H1 (cell line): ENCODE measurements around the gene NEDD4L. TPM values are rescaled to one million over a fixed set of nuclear protein-coding genes. Genes with fewer than 3 reads are reported as not detected.

Experiments
- BACH1 ChIP-seq: IDR thresholded peaks from 2 replicates; pipeline ENCODE4 v1.6.1; 2012; ENCODE audit warnings: low read length, improper control_type of control experiment
- BRCA1 ChIP-seq: IDR thresholded peaks from 2 replicates; pipeline ENCODE4 v1.6.1; 2012; ENCODE audit warnings: low read depth, low read length, improper control_type of control experiment
- CHD1 ChIP-seq: IDR thresholded peaks from 2 replicates; pipeline ENCODE4 v1.6.1; 2012; ENCODE audit warnings: low read depth, low read length, improper control_type of control experiment
- CHD7 ChIP-seq: fragments of 300-600 bp; sonication (generic); IDR thresholded peaks from 2 replicates; pipeline ENCODE4 v1.7.1; 2012; ENCODE audit warnings: low read length, moderate library complexity, mild to moderate bottlenecking, inconsistent platforms; ENCODE audit not compliant: insufficient replicate concordance
- FOSL1 ChIP-seq: IDR thresholded peaks from 2 replicates; pipeline ENCODE4 v1.6.1; 2011; ENCODE audit warnings: mild to moderate bottlenecking, low read depth, low read length, moderate library complexity; ENCODE audit not compliant: insufficient read depth
- HDAC2 ChIP-seq, 2 experiments: fragments of 300-600 bp in 1 of 2; sonication (generic) in 1 of 2; IDR thresholded peaks; 2 replicates each; pipeline ENCODE4 v1.6.1; 2011 to 2012; ENCODE audit warnings: low read depth in 2 of 2, low read length in 2 of 2, mild to moderate bottlenecking in 2 of 2, moderate library complexity in 2 of 2, borderline replicate concordance in 1 of 2, inconsistent platforms in 1 of 2
- HDAC6 ChIP-seq: IDR thresholded peaks from one replicate; pipeline ENCODE4 v1.7.1; 2012; ENCODE audit warnings: low read depth, mild to moderate bottlenecking, inconsistent platforms, low read length, moderate library complexity
- PHF8 ChIP-seq: fragments of 200-600 bp; sonication (generic); conservative IDR thresholded peaks from 2 replicates; pipeline ENCODE4 v1.7.1; 2012; ENCODE audit warnings: low read depth, mild to moderate bottlenecking, inconsistent platforms, low read length, moderate library complexity
- POLR2A ChIP-seq, 2 experiments: IDR thresholded peaks; 1 replicate in 1 of 2; 2 replicates in 1 of 2; pipeline ENCODE4 v1.6.1; 2011; ENCODE audit warnings: low read depth in 2 of 2, low read length in 2 of 2, mild to moderate bottlenecking in 2 of 2; ENCODE audit errors: control extremely low read depth in 1 of 2
- SIN3A ChIP-seq, 2 experiments: IDR thresholded peaks in 1 of 2; conservative IDR thresholded peaks in 1 of 2; 2 replicates each; pipeline ENCODE4 v1.6.1; 2011 to 2012; ENCODE audit warnings: low read length in 2 of 2, improper control_type of control experiment in 1 of 2, low read depth in 1 of 2, mild to moderate bottlenecking in 1 of 2
- TAF7 ChIP-seq: optimal IDR thresholded peaks from 2 replicates; pipeline ENCODE3; 2011; ENCODE audit warnings: low read depth, mild to moderate bottlenecking, inconsistent platforms, low read length, moderate library complexity, borderline replicate concordance
- ZNF274 ChIP-seq: IDR thresholded peaks from 2 replicates; pipeline ENCODE4 v1.7.0; 2012; ENCODE audit warnings: low read length, borderline replicate concordance; ENCODE audit errors: extremely low read depth
- polyA plus RNA-seq, 7 experiments: library from polyadenylated mRNA; depleted of rRNA in 3 of 7; stranded (reverse) in 5 of 7; unstranded in 2 of 7; fragments of >200 nt in 5 of 7; fragments of 200-250 nt in 2 of 7; gene quantifications; 1 replicate in 5 of 7; 2 replicates in 1 of 7; 4 replicates in 1 of 7; pipeline versions ENCODE4 v1.2.1 to v1.2.3, GENCODE V29; 2011 to 2013; ENCODE audit warnings: missing spikeins in 2 of 7, mixed read lengths in 2 of 7
- total RNA-seq: library from RNA; stranded (reverse); fragmentation: NEBNext Ultra II Directional; extraction: Animal tissue kit (Norgen Biotek cat#: 25700); gene quantifications from 2 replicates; pipeline ENCODE4 v1.2.1, GENCODE V29; 2021

Gene NEDD4L
- total and polyA plus RNA-seq, 2 of the 8 experiments (the other 6 are each of a cell fraction or from before 2014, with no cell fraction given), result 37.3 to 69.8 TPM

GRCh38 chr18:58196164-58196563, 152.1 kb downstream of the NEDD4L start (continued):
- no peak for TF ChIP-seq CHD7
- no peak for TF ChIP-seq BRCA1
- no peak for TF ChIP-seq POLR2A (IDR thresholded peaks at IDR 0.05; ENCODE audit: control extremely low read depth in 1 of 2, low read depth in 2 of 2, low read length in 2 of 2)
- TF ChIP-seq PHF8, result no peak
- TF ChIP-seq HDAC6, result no peak
- TF ChIP-seq BACH1, result no peak
- TF ChIP-seq ZNF274, result no peak
- TF ChIP-seq FOSL1, result no peak
- TF ChIP-seq CHD1, result no peak
- no peak for TF ChIP-seq SIN3A (conservative IDR thresholded peaks at IDR 0.05 in 1 of 2, IDR thresholded peaks at IDR 0.05 in 1 of 2; ENCODE audit: low read depth in 1 of 2, low read length in 2 of 2)
- TF ChIP-seq TAF7, result no peak
- TF ChIP-seq HDAC2 (IDR thresholded peaks at IDR 0.05; ENCODE audit: borderline replicate concordance in 1 of 2, low read depth in 2 of 2, low read length in 2 of 2), result no peak
